SU-DHL-6 (cell line): Measurements from ENCODE around the gene ZNF792.
A peak's percentile ranks its signal among the peaks of the same experiment; 100 is the strongest.

Experiments used
- H2AFZ ChIP-seq: fragments of 200-600 bp; sonication (generic); 2 replicates; pipeline ENCODE4 v1.6.1; 2014; ENCODE audit warnings: low read depth, mild to moderate bottlenecking, moderate library complexity, mixed read lengths, antibody characterized with exemption, low read length; ENCODE audit not compliant: severe bottlenecking
- H3F3A ChIP-seq: fragments of 200-600 bp; shearing (Covaris generic); 2 replicates; pipeline ENCODE4 v1.6.0; 2016; ENCODE audit warnings: antibody characterized with exemption, mild to moderate bottlenecking; ENCODE audit not compliant: insufficient read depth
- H3K27ac ChIP-seq: fragments of 200-600 bp; sonication (generic); 2 replicates; pipeline ENCODE4 v1.5.1; 2016; ENCODE audit warnings: low read depth, mild to moderate bottlenecking, low read length, moderate library complexity, mixed read lengths
- H3K27me3 ChIP-seq: fragments of 200-600 bp; sonication (generic), shearing (Covaris generic); 2 replicates; pipeline ENCODE4 v1.6.0; 2014; ENCODE audit warnings: mild to moderate bottlenecking, low read length
- H3K36me3 ChIP-seq: fragments of 200-600 bp; sonication (generic); 2 replicates; pipeline ENCODE4 v1.6.1; 2014; ENCODE audit warnings: mild to moderate bottlenecking, low read length, mixed read lengths
- H3K4me2 ChIP-seq: fragments of 300-600, 200-600 bp; shearing (Covaris generic), sonication (generic); 2 replicates; pipeline ENCODE4 v1.6.0; 2014; ENCODE audit warnings: low read length, low read depth, mild to moderate bottlenecking; ENCODE audit not compliant: poor library complexity, severe bottlenecking
- H3K4me3 ChIP-seq: fragments of 200-600 bp; sonication (generic); 2 replicates; pipeline ENCODE4 v1.5.1; 2014; ENCODE audit warnings: antibody characterized with exemption, low read length, mild to moderate bottlenecking, mixed read lengths; ENCODE audit not compliant: insufficient read depth, poor library complexity, severe bottlenecking
- H3K79me2 ChIP-seq: fragments of 200-600 bp; sonication (generic); 2 replicates; pipeline ENCODE4 v1.6.1; 2014; ENCODE audit warnings: mild to moderate bottlenecking, low read length, moderate library complexity; ENCODE audit not compliant: insufficient read depth
- H3K9ac ChIP-seq: fragments of 200-600 bp; sonication (generic); 2 replicates; pipeline ENCODE4 v1.7.0; 2014; ENCODE audit warnings: mild to moderate bottlenecking, low read length
- H3K9me2 ChIP-seq: fragments of 200-600 bp; sonication (generic); replicated peaks from 2 replicates; pipeline ENCODE4 v1.6.1; 2014; ENCODE audit warnings: low read length; ENCODE audit not compliant: insufficient read depth
- H3K9me3 ChIP-seq: fragments of 200-600 bp; sonication (generic); 2 replicates; pipeline ENCODE4 v1.6.1; 2014; ENCODE audit warnings: low read length, mixed read lengths; ENCODE audit not compliant: insufficient read depth
- H4K20me1 ChIP-seq: fragments of 200-600 bp; sonication (generic); 2 replicates; pipeline ENCODE4 v1.6.1; 2014; ENCODE audit warnings: low read depth, mild to moderate bottlenecking, antibody characterized with exemption, low read length, moderate library complexity, mixed read lengths
- CTCF ChIP-seq: fragments of 200-600 bp; sonication (generic); IDR thresholded peaks from one replicate; pipeline ENCODE4 v1.5.1; 2017; ENCODE audit warnings: antibody characterized with exemption, mild to moderate bottlenecking, low read length, moderate library complexity; ENCODE audit not compliant: insufficient read depth, poor library complexity, severe bottlenecking
- EZH2phosphoT487 ChIP-seq: fragments of 200-600 bp; sonication (generic), shearing (Covaris generic); conservative IDR thresholded peaks from 2 replicates; pipeline ENCODE4 v1.6.1; 2018; ENCODE audit warnings: mild to moderate bottlenecking, antibody characterized with exemption, low read length, moderate library complexity, mixed read lengths

Gene ZNF792

GRCh38 chr19:34961775-34962686 is 2.0 kb downstream of the ZNF792 start:
- Histone ChIP-seq H3K4me2 (peak overlapping the region; percentile 65), H3F3A (no peaks in the 10 kb centered on the region), H4K20me1 (no peaks in the 10 kb centered on the region), H3K4me3 (no peak overlapping the region), H3K9ac (no peak overlapping the region), H3K9me2 (no peaks in the 10 kb centered on the region), H3K27me3 (no peaks in the 10 kb centered on the region), H3K36me3 (peaks cover 22% of the 10 kb centered on the region), H3K79me2 (no peaks in the 10 kb centered on the region), H2AFZ (no peak overlapping the region), H3K9me3 (peaks cover 23% of the 10 kb centered on the region; the same call in 1 of the 2 replicates), H3K27ac (no peak overlapping the region)
- TF ChIP-seq EZH2phosphoT487 (no peak), CTCF (no peak)

GRCh38 chr19:34960940-34961679 is 2.9 kb downstream of the ZNF792 start:
- no peaks in the 10 kb centered on the region for H3F3A ChIP-seq
- no peak for TF ChIP-seq EZH2phosphoT487
- TF ChIP-seq CTCF = no peak
- peaks cover 22% of the 10 kb centered on the region for H3K36me3 ChIP-seq
- no peaks in the 10 kb centered on the region for H3K79me2 ChIP-seq
- no peak overlapping the region for H3K9ac ChIP-seq
- no peak overlapping the region for H3K4me3 ChIP-seq
- no peak overlapping the region for H3K4me2 ChIP-seq
- H3K9me2 ChIP-seq = no peaks in the 10 kb centered on the region
- peaks cover 27% of the 10 kb centered on the region for H3K9me3 ChIP-seq
- H3K27ac ChIP-seq = no peak overlapping the region
- H4K20me1 ChIP-seq = no peaks in the 10 kb centered on the region
- no peaks in the 10 kb centered on the region for H3K27me3 ChIP-seq
- H2AFZ ChIP-seq = no peak overlapping the region

- H3K9me3 ChIP-seq = peaks cover 27% of the 10 kb centered on the region
- no peak overlapping the region for H3K27ac ChIP-seq
- H3K36me3 ChIP-seq = peaks cover 22% of the 10 kb centered on the region
- H3K79me2 ChIP-seq = no peaks in the 10 kb centered on the region
- no peaks in the 10 kb centered on the region for H3K9me2 ChIP-seq
- H3F3A ChIP-seq = no peaks in the 10 kb centered on the region
- no peak overlapping the region for H2AFZ ChIP-seq
- TF ChIP-seq CTCF (no peak), EZH2phosphoT487 (no peak)
- H3K4me3 ChIP-seq = no peak overlapping the region
- no peak overlapping the region for H3K9ac ChIP-seq
- H3K4me2 ChIP-seq = no peak overlapping the region
- H3K27me3 ChIP-seq = no peaks in the 10 kb centered on the region
- no peaks in the 10 kb centered on the region for H4K20me1 ChIP-seq
Observed at GRCh38 chr19:34960103-34960805, 3.8 kb downstream of the ZNF792 start.
